Right lung (tissue), 10 donors: ENCODE data around the gene IBA57. TPM values are rescaled to one million over a fixed set of nuclear protein-coding genes. Genes with fewer than 3 reads are reported as not detected.

Experiments
- DNase-seq, 2 donors: peaks; one replicate each; pipeline ENCODE4 v3.0.0-alpha.2; 2013
- long read RNA-seq, 8 donors: transcript quantifications; one replicate each; lab custom pipeline, GENCODE V29; 2026
- polyA plus RNA-seq, 5 donors: library from polyadenylated mRNA; unstranded; fragments of 120-200 nt; gene quantifications; one replicate each; pipeline versions ENCODE4 v1.2.1 to v1.2.3, GENCODE V29; 2013; ENCODE audit warnings: inconsistent platforms in 1 of 5, low replicate concordance in 1 of 5; ENCODE audit not compliant: insufficient read length in 5 of 5, insufficient read depth in 1 of 5

Gene IBA57
- polyA plus RNA-seq, result 1 to 10 TPM; 4.5 to 8.4 (median 5.7) TPM
- long read RNA-seq, donor 1, full-length matches to known transcripts, result 6 of 6 reads
- long read RNA-seq, donor 1, partial matches to known transcripts, result 0 of 6 reads
- long read RNA-seq, donor 1, other reads (novel, unspliced or antisense), result 0 of 6 reads
- long read RNA-seq, donor 2, full-length matches to known transcripts, result 2 of 2 reads
- long read RNA-seq, donor 2, partial matches to known transcripts, result 0 of 2 reads
- long read RNA-seq, donor 2, other reads (novel, unspliced or antisense), result 0 of 2 reads
- long read RNA-seq, donor 3, full-length matches to known transcripts, result 1 of 1 reads
- long read RNA-seq, donor 3, partial matches to known transcripts, result 0 of 1 reads
- long read RNA-seq, donor 3, other reads (novel, unspliced or antisense), result 0 of 1 reads
- long read RNA-seq, donor 4, result 0 reads
- long read RNA-seq, donor 5, full-length matches to known transcripts, result 4 of 4 reads
- long read RNA-seq, donor 5, partial matches to known transcripts, result 0 of 4 reads
- long read RNA-seq, donor 5, other reads (novel, unspliced or antisense), result 0 of 4 reads
- long read RNA-seq, donor 6, full-length matches to known transcripts, result 4 of 4 reads
- long read RNA-seq, donor 6, partial matches to known transcripts, result 0 of 4 reads
- long read RNA-seq, donor 6, other reads (novel, unspliced or antisense), result 0 of 4 reads
- long read RNA-seq, donor 7, full-length matches to known transcripts, result 3 of 3 reads
- long read RNA-seq, donor 7, partial matches to known transcripts, result 0 of 3 reads
- long read RNA-seq, donor 7, other reads (novel, unspliced or antisense), result 0 of 3 reads
- long read RNA-seq, donor 8, full-length matches to known transcripts, result 2 of 2 reads
- long read RNA-seq, donor 8, partial matches to known transcripts, result 0 of 2 reads
- long read RNA-seq, donor 8, other reads (novel, unspliced or antisense), result 0 of 2 reads

GRCh38 chr1:228165372-228166169, at the start of gene IBA57:
IBA57 (plus strand) TSS chr1:228165804; CDS start chr1:228165817, 13 bp downstream.
- DNase-seq, result peak; percentile 99

GRCh38 chr1:228117335-228117734, 48.3 kb upstream of the IBA57 start:
- no peak for DNase-seq

GRCh38 chr1:228118040-228118439, 47.6 kb upstream of the IBA57 start:
- no peak for DNase-seq

GRCh38 chr1:228120351-228120750, 45.3 kb upstream of the IBA57 start:
- DNase-seq, result no peak

GRCh38 chr1:228120857-228121489, 44.6 kb upstream of the IBA57 start:
- no peak for DNase-seq

- no peak for DNase-seq
Observed at GRCh38 chr1:228122921-228123441, 42.6 kb upstream of the IBA57 start.

GRCh38 chr1:228123505-228123904, 42.1 kb upstream of the IBA57 start:
- no peak for DNase-seq

GRCh38 chr1:228125185-228125584, 40.4 kb upstream of the IBA57 start:
- no peak for DNase-seq

GRCh38 chr1:228131766-228132165, 33.8 kb upstream of the IBA57 start:
- no peak for DNase-seq

GRCh38 chr1:228134591-228134990, 31.0 kb upstream of the IBA57 start:
- no peak for DNase-seq

GRCh38 chr1:228136901-228137300, 28.7 kb upstream of the IBA57 start:
- DNase-seq, result no peak

GRCh38 chr1:228139406-228139930, 26.1 kb upstream of the IBA57 start:
- no peak for DNase-seq

GRCh38 chr1:228139931-228140723, 25.5 kb upstream of the IBA57 start, which contains the start of gene GUK1:
GUK1 (plus strand) TSS chr1:228140279; CDS start chr1:228140303, 24 bp downstream.
- DNase-seq, result peak; percentile 99

- no peak for DNase-seq
Observed at GRCh38 chr1:228140724-228141225, 24.8 kb upstream of the IBA57 start.

- no peak for DNase-seq
Observed at GRCh38 chr1:228141226-228142044, 24.2 kb upstream of the IBA57 start.

GRCh38 chr1:228142155-228142691, 23.4 kb upstream of the IBA57 start:
- DNase-seq, result no peak

- DNase-seq, result no peak
Observed at GRCh38 chr1:228142701-228143136, 22.9 kb upstream of the IBA57 start.
